Fibroblast of peridontal ligament (primary cell): ENCODE data around the gene CERS6.
"Not testable (repeated sequence)": the region's sequence is repeated elsewhere in the genome, so short reads cannot be mapped to it uniquely, and the experiment has no call there.

Experiments
- DNase-seq: peaks from one replicate; pipeline ENCODE4 v3.0.0-alpha.2; 2010; ENCODE audit errors: extremely low read depth

Gene CERS6

GRCh38 chr2:168496906-168497305 lies 40.8 kb downstream of the CERS6 start:
- DNase-seq: no peak

GRCh38 chr2:168499500-168499899 lies 43.4 kb downstream of the CERS6 start:
- DNase-seq: no peak

- no peak for DNase-seq
Observed at GRCh38 chr2:168500516-168500915, 44.4 kb downstream of the CERS6 start.

- DNase-seq: no peak
Observed at GRCh38 chr2:168501466-168502065, 45.5 kb downstream of the CERS6 start.

GRCh38 chr2:168502852-168503251 lies 46.8 kb downstream of the CERS6 start:
- DNase-seq: not testable (repeated sequence)

- DNase-seq: no peak
Observed at GRCh38 chr2:168503901-168504300, 47.8 kb downstream of the CERS6 start.

- DNase-seq: no peak
Observed at GRCh38 chr2:168504323-168504722, 48.3 kb downstream of the CERS6 start.

- no peak for DNase-seq
Observed at GRCh38 chr2:168510125-168510756, 54.2 kb downstream of the CERS6 start.

- no peak for DNase-seq
Observed at GRCh38 chr2:168514692-168515091, 58.6 kb downstream of the CERS6 start.

GRCh38 chr2:168515502-168515901 lies 59.4 kb downstream of the CERS6 start:
- DNase-seq: peak; percentile 96

- DNase-seq: no peak
Observed at GRCh38 chr2:168517816-168518215, 61.7 kb downstream of the CERS6 start.

GRCh38 chr2:168518555-168519066 lies 62.5 kb downstream of the CERS6 start:
- DNase-seq: no peak

GRCh38 chr2:168519534-168520308 lies 63.6 kb downstream of the CERS6 start:
- DNase-seq: no peak

GRCh38 chr2:168521053-168521741 lies 65.1 kb downstream of the CERS6 start:
- no peak for DNase-seq

- no peak for DNase-seq
Observed at GRCh38 chr2:168522446-168522845, 66.4 kb downstream of the CERS6 start.

- DNase-seq: no peak
Observed at GRCh38 chr2:168524005-168524404, 67.9 kb downstream of the CERS6 start.

GRCh38 chr2:168525020-168525419 lies 68.9 kb downstream of the CERS6 start:
- DNase-seq: no peak

GRCh38 chr2:168525716-168526446 lies 69.8 kb downstream of the CERS6 start:
- DNase-seq: no peak

- no peak for DNase-seq
Observed at GRCh38 chr2:168526641-168527040, 70.6 kb downstream of the CERS6 start.

GRCh38 chr2:168528016-168528415 lies 71.9 kb downstream of the CERS6 start:
- no peak for DNase-seq

GRCh38 chr2:168528469-168528868 lies 72.4 kb downstream of the CERS6 start:
- DNase-seq: peak; percentile 62
